Ectodermal cell (in vitro differentiated cells): Measurements from ENCODE around the gene NDST4.

Experiments used
- H3K27ac ChIP-seq: 2 replicates; pipeline ENCODE4 v1.7.0; 2013; ENCODE audit warnings: mild to moderate bottlenecking, low read depth, low read length; ENCODE audit not compliant: insufficient read depth, poor library complexity, severe bottlenecking
- H3K27me3 ChIP-seq: 2 replicates; pipeline ENCODE4 v1.7.0; 2013; ENCODE audit warnings: mild to moderate bottlenecking, low read length; ENCODE audit not compliant: insufficient read depth, control insufficient read depth, poor library complexity, severe bottlenecking
- H3K36me3 ChIP-seq: one replicate; pipeline ENCODE4 v1.7.0; 2013; ENCODE audit warnings: low read length; ENCODE audit not compliant: control insufficient read depth, insufficient read depth
- H3K4me1 ChIP-seq: one replicate; pipeline ENCODE4 v1.7.0; 2013; ENCODE audit warnings: low read length; ENCODE audit not compliant: control insufficient read depth, insufficient read depth
- H3K4me3 ChIP-seq: 2 replicates; pipeline ENCODE4 v1.7.0; 2013; ENCODE audit warnings: low read depth, low read length, control low read depth; ENCODE audit not compliant: insufficient read depth
- H3K9me3 ChIP-seq: 2 replicates; pipeline ENCODE4 v1.7.0; 2013; ENCODE audit warnings: mild to moderate bottlenecking, low read length, moderate library complexity; ENCODE audit not compliant: control insufficient read depth
- WGBS, 2 experiments: methylation state at CpG; one replicate each; pipeline ENCODE4 v1.1.7; 2013; ENCODE audit warnings: missing lambda C conversion rate in 2 of 2; 5-methylcytosine and 5-hydroxymethylcytosine counted together

The NDST4 gene

GRCh38 chr4:114875630-114876029, 237.8 kb downstream of the NDST4 start:
- Histone ChIP-seq H3K9me3 (no peaks in the 10 kb centered on the region), H3K4me3 (no peak overlapping the region), H3K27me3 (no peaks in the 10 kb centered on the region), H3K36me3 (no peaks in the 10 kb centered on the region), H3K4me1 (no peaks in the 10 kb centered on the region), H3K27ac (no peak overlapping the region)

DNA sequence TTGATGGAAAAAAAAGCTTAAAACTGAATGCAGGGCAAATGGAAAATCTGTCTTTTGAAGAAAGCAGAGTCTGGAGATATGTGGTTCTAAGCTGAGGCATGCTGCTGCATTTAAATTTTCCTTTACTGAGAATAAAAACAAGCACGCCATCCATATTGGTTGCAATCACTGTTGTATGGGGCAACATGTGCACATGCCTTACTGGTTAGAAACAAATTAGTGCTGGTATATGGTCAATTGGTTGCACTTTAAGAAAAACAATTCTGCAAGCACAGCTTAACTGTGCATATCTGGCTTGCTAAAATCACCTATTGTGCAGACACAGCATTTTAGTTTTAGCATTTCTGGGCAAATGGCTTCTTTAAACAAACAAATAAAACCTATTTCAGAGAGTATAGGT, 239.1 kb downstream of the NDST4 start:
- H3K27me3 ChIP-seq, result no peaks in the 10 kb centered on the region
- H3K36me3 ChIP-seq, result no peaks in the 10 kb centered on the region
- H3K4me3 ChIP-seq, result no peak overlapping the region
- H3K9me3 ChIP-seq, result no peaks in the 10 kb centered on the region
- WGBS, 2 experiments, result 93 to 100% methylated on average over 1 of the region's 1 CpG
- no peak overlapping the region for H3K27ac ChIP-seq
- no peaks in the 10 kb centered on the region for H3K4me1 ChIP-seq

- 76 to 83% methylated on average over 1 of the region's 1 CpG for WGBS, 2 experiments
- Histone ChIP-seq H3K27ac (no peak overlapping the region), H3K4me1 (peaks cover 4% of the 10 kb centered on the region), H3K36me3 (no peaks in the 10 kb centered on the region), H3K4me3 (no peak overlapping the region), H3K9me3 (no peaks in the 10 kb centered on the region), H3K27me3 (no peaks in the 10 kb centered on the region)
Observed at GRCh38 chr4:114870987-114871386, 242.4 kb downstream of the NDST4 start.

DNA sequence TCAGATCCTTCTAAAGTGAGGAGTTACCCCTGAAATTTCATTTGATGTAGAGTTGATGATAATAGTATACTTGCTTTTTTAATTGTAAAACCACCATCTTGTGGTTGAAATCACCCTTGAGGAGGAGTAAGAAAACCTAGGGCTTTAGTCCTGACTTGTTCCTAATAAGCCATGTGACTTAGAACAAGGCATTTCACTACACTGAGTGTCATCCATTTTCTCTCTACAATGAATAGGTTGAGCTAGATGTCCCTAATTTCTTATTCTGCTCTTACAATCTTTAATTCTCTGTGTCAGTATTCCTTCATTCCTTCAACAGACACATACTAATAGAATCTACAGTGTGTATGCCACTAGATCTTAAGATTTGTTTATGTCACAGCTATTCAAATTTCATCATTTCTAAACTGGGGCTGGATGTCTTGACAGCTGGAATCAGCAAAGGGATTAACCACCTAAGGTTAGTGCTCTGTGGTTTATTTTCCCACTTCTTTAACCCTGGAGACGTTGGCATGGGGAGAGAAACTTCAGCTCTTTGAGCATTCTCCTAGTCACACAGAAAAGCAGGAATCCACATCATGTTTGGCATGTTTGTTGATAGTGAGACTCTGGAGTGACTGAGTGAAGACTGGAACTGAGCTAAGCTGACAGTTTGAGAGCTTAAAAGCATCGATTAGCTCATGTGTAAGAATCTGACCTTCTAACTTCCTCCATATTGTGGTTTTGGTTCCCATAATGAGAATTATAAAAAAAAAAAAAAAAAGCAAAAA, 246.3 kb downstream of the NDST4 start:
- H3K4me1 ChIP-seq, result peaks cover 4% of the 10 kb centered on the region
- WGBS, 2 experiments, result 46 to 89% methylated on average over 1 of the region's 2 CpGs
- no peaks in the 10 kb centered on the region for H3K27me3 ChIP-seq
- no peaks in the 10 kb centered on the region for H3K9me3 ChIP-seq
- no peaks in the 10 kb centered on the region for H3K36me3 ChIP-seq
- H3K27ac ChIP-seq, result no peak overlapping the region
- no peak overlapping the region for H3K4me3 ChIP-seq

GRCh38 chr4:114864060-114864459, 249.4 kb downstream of the NDST4 start:
- WGBS, 2 experiments, result 71 to 88% methylated on average over 1 to 2 of the region's 2 CpGs
- no peaks in the 10 kb centered on the region for H3K9me3 ChIP-seq
- H3K36me3 ChIP-seq, result no peaks in the 10 kb centered on the region
- H3K27ac ChIP-seq, result no peak overlapping the region
- H3K4me1 ChIP-seq, result peaks cover 4% of the 10 kb centered on the region
- no peak overlapping the region for H3K4me3 ChIP-seq
- no peaks in the 10 kb centered on the region for H3K27me3 ChIP-seq

GRCh38 chr4:114860786-114861185, 252.6 kb downstream of the NDST4 start:
- WGBS, 2 experiments, result 88 to 100% methylated on average over 1 of the region's 1 CpG
- Histone ChIP-seq H3K27ac (no peak overlapping the region), H3K4me1 (no peaks in the 10 kb centered on the region), H3K9me3 (no peaks in the 10 kb centered on the region), H3K36me3 (no peaks in the 10 kb centered on the region), H3K27me3 (no peaks in the 10 kb centered on the region), H3K4me3 (no peak overlapping the region)

DNA sequence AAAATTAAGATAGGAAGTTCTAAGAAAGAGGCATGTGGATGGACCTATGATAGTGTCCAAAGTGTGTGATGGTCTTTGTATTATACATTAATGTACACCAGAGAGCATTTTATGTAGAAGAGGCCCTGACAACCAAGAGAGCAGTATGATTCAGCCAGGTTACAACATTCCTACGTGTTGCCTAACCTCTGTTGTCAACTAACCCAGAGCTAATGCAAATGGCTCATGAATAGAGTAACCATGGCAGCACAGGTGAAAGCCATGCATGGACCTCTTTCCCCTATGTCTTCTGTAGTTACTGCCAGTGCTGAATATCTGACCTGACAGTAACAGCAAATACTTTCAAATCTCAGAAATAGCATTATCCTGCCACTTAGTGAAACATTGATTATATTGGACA, 255.6 kb downstream of the NDST4 start:
- H3K4me1 ChIP-seq, result no peaks in the 10 kb centered on the region
- 58 to 60% methylated on average over 1 of the region's 1 CpG for WGBS, 2 experiments
- H3K9me3 ChIP-seq, result no peaks in the 10 kb centered on the region

GRCh38 chr4:114839986-114840385, 273.4 kb downstream of the NDST4 start:
- H3K9me3 ChIP-seq, result no peaks in the 10 kb centered on the region
- H3K4me1 ChIP-seq, result no peaks in the 10 kb centered on the region
- no peak overlapping the region for H3K4me3 ChIP-seq
- no peaks in the 10 kb centered on the region for H3K36me3 ChIP-seq
- H3K27me3 ChIP-seq, result no peaks in the 10 kb centered on the region
- no peak overlapping the region for H3K27ac ChIP-seq
- 87 to 94% methylated on average over 1 of the region's 1 CpG for WGBS, 2 experiments

More for the DNA sequence above, 255.6 kb downstream of the NDST4 start:
- no peaks in the 10 kb centered on the region for H3K27me3 ChIP-seq
- no peaks in the 10 kb centered on the region for H3K36me3 ChIP-seq
- no peak overlapping the region for H3K27ac ChIP-seq
- no peak overlapping the region for H3K4me3 ChIP-seq

- no peaks in the 10 kb centered on the region for H3K27me3 ChIP-seq
- 90 to 95% methylated on average over 2 of the region's 2 CpGs for WGBS, 2 experiments
- H3K9me3 ChIP-seq, result no peaks in the 10 kb centered on the region
- no peaks in the 10 kb centered on the region for H3K4me1 ChIP-seq
- H3K36me3 ChIP-seq, result no peaks in the 10 kb centered on the region
- H3K4me3 ChIP-seq, result no peak overlapping the region
- no peak overlapping the region for H3K27ac ChIP-seq
Observed at GRCh38 chr4:114830628-114831027, 282.8 kb downstream of the NDST4 start.

DNA sequence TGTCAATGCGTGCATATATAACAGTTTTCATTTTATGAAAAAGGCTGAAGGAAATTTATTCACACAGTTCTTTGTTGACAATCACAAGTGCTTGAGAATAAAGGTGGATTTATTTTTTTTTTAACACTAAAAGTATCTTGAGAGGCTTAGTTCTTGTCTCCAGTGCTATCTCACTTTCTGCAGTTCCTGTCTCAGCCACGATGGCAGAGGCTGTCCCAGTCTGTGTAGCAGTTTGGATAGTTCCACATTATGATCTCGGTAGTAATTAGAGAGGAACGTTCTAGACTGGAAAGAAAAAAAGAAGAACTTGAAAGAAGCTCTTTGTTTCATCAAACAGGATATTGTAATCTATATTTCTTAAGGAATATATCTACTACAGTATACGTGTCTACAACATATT, 285.8 kb downstream of the NDST4 start:
- H3K27me3 ChIP-seq, result no peaks in the 10 kb centered on the region
- WGBS, 2 experiments, result 78 to 94% methylated on average over 2 to 3 of the region's 5 CpGs
- no peak overlapping the region for H3K4me3 ChIP-seq

More for the DNA sequence above, 285.8 kb downstream of the NDST4 start:
- H3K9me3 ChIP-seq, result no peaks in the 10 kb centered on the region
- H3K27ac ChIP-seq, result no peak overlapping the region
- no peaks in the 10 kb centered on the region for H3K36me3 ChIP-seq
- H3K4me1 ChIP-seq, result no peaks in the 10 kb centered on the region
